Measurements from ENCODE around the gene CYTH4.

GRCh38 chr22:37285937-37286336 is 3.6 kb downstream of the CYTH4 start:
- TF ChIP-seq POLR2A (IDR thresholded peaks at IDR 0.05) (no peak), POLR2AphosphoS5 (IDR thresholded peaks at IDR 0.05) (no peak)

Data from upper lobe of left lung (tissue), 4 donors.